H1 (cell line): Measurements from ENCODE around the gene ILDR2. TPM values are rescaled to one million over a fixed set of nuclear protein-coding genes. Genes with fewer than 3 reads are reported as not detected.

Source experiments
- ATF3 ChIP-seq: IDR thresholded peaks from 2 replicates; pipeline ENCODE4 v1.6.1; 2011; ENCODE audit warnings: low read depth, mild to moderate bottlenecking, low read length; ENCODE audit not compliant: insufficient read depth
- BACH1 ChIP-seq: IDR thresholded peaks from 2 replicates; pipeline ENCODE4 v1.6.1; 2012; ENCODE audit warnings: low read length, improper control_type of control experiment
- CTCF ChIP-seq, 3 experiments: IDR thresholded peaks; 1 replicate in 2 of 3; 2 replicates in 1 of 3; pipeline versions ENCODE4 v1.5.1 to v1.6.1; 2011; ENCODE audit warnings: low read length in 3 of 3, mild to moderate bottlenecking in 3 of 3, inconsistent platforms in 2 of 3, low read depth in 1 of 3, moderate library complexity in 1 of 3; ENCODE audit not compliant: insufficient read depth in 1 of 3; ENCODE audit errors: control extremely low read depth in 1 of 3
- KDM1A ChIP-seq: fragments of 200-600, 300-600 bp; sonication (generic); IDR thresholded peaks from 2 replicates; pipeline ENCODE4 v1.7.1; 2016; ENCODE audit warnings: mild to moderate bottlenecking, low read length, borderline replicate concordance
- KDM4A ChIP-seq: IDR thresholded peaks from one replicate; pipeline ENCODE4 v1.7.1; 2012; ENCODE audit warnings: low read depth, mild to moderate bottlenecking, moderate library complexity, low read length, inconsistent platforms; ENCODE audit not compliant: severe bottlenecking
- KDM5A ChIP-seq: fragments of 200-600 bp; IDR thresholded peaks from 2 replicates; pipeline ENCODE4 v1.7.1; 2012; ENCODE audit warnings: mild to moderate bottlenecking, low read length, inconsistent platforms, mixed read lengths
- MAFK ChIP-seq: IDR thresholded peaks from 2 replicates; pipeline ENCODE4 v1.6.1; 2012; ENCODE audit warnings: low read depth, mild to moderate bottlenecking, improper control_type of control experiment, low read length
- NANOG ChIP-seq: IDR thresholded peaks from 2 replicates; pipeline ENCODE4 v1.6.1; 2011; ENCODE audit warnings: low read length, low read depth, mild to moderate bottlenecking, inconsistent platforms; ENCODE audit not compliant: insufficient read depth, poor library complexity, severe bottlenecking
- POLR2AphosphoS5 ChIP-seq: IDR thresholded peaks from 2 replicates; pipeline ENCODE4 v1.6.1; 2011; ENCODE audit warnings: low read depth, low read length
- RAD21 ChIP-seq, 2 experiments: IDR thresholded peaks in 1 of 2; conservative IDR thresholded peaks in 1 of 2; 2 replicates each; pipeline ENCODE4 v1.6.1; 2011; ENCODE audit warnings: low read depth in 2 of 2, low read length in 2 of 2, improper control_type of control experiment in 1 of 2, inconsistent platforms in 1 of 2, mild to moderate bottlenecking in 1 of 2, moderate library complexity in 1 of 2
- RFX5 ChIP-seq: IDR thresholded peaks from 2 replicates; pipeline ENCODE4 v1.6.1; 2011; ENCODE audit warnings: low read depth, low read length, improper control_type of control experiment, borderline replicate concordance
- SRF ChIP-seq: IDR thresholded peaks from 2 replicates; pipeline ENCODE4 v1.6.1; 2011; ENCODE audit warnings: mild to moderate bottlenecking, low read depth, low read length, moderate library complexity
- TBP ChIP-seq: IDR thresholded peaks from 2 replicates; pipeline ENCODE4 v1.6.1; 2011; ENCODE audit warnings: low read depth, low read length, improper control_type of control experiment
- TCF12 ChIP-seq: IDR thresholded peaks from 2 replicates; pipeline ENCODE4 v1.6.1; 2011; ENCODE audit warnings: low read depth, mild to moderate bottlenecking, low read length
- TEAD4 ChIP-seq: IDR thresholded peaks from 2 replicates; pipeline ENCODE4 v1.6.1; 2012; ENCODE audit warnings: low read depth, low read length, inconsistent platforms, mixed read lengths
- polyA plus RNA-seq, 7 experiments: library from polyadenylated mRNA; depleted of rRNA in 3 of 7; stranded (reverse) in 5 of 7; unstranded in 2 of 7; fragments of >200 nt in 5 of 7; fragments of 200-250 nt in 2 of 7; gene quantifications; 1 replicate in 5 of 7; 2 replicates in 1 of 7; 4 replicates in 1 of 7; pipeline versions ENCODE4 v1.2.1 to v1.2.3, GENCODE V29; 2011 to 2013; ENCODE audit warnings: missing spikeins in 2 of 7, mixed read lengths in 2 of 7
- total RNA-seq: library from RNA; stranded (reverse); fragmentation: NEBNext Ultra II Directional; extraction: Animal tissue kit (Norgen Biotek cat#: 25700); gene quantifications from 2 replicates; pipeline ENCODE4 v1.2.1, GENCODE V29; 2021

Gene ILDR2
- total and polyA plus RNA-seq, 2 of the 8 experiments (the other 6 are each of a cell fraction or from before 2014, with no cell fraction given), result 0.85 to 0.86 TPM

GRCh38 chr1:166910396-166910994 is 64.8 kb downstream of the ILDR2 start (continued):
- TF ChIP-seq RFX5 (no peak), KDM4A (no peak), RAD21 (IDR thresholded peaks at IDR 0.05 in 1 of 2, conservative IDR thresholded peaks at IDR 0.05 in 1 of 2; ENCODE audit: low read depth in 2 of 2, low read length in 2 of 2) (peak; percentile 96 to 98), KDM5A (no peak), BACH1 (peak; percentile 94), CTCF (IDR thresholded peaks at IDR 0.05; ENCODE audit: control extremely low read depth in 1 of 3, insufficient read depth in 1 of 3, low read depth in 1 of 3, low read length in 3 of 3) (peak in 2 of 3 experiments; percentile 89 to 92; a peak in 3 of 4 replicates), ATF3 (peak; percentile 52; the same call in 1 of the 2 replicates), POLR2AphosphoS5 (no peak), SRF (peak; percentile 17; the same call in 1 of the 2 replicates), TBP (no peak), TCF12 (no peak), MAFK (peak; percentile 85), NANOG (no peak), TEAD4 (0 out of 2 replicates have a peak, but pooled peaks have one; percentile 40), KDM1A (no peak)
